NB4 (cell line): ENCODE results near the gene FPR1.
A peak's percentile ranks its signal among the peaks of the same experiment; 100 is the strongest.

ENCODE experiments used
- CTCF ChIP-seq: IDR thresholded peaks from one replicate; pipeline ENCODE4 v1.5.1; 2012; ENCODE audit warnings: low read depth, low read length
- MAX ChIP-seq: IDR thresholded peaks from 2 replicates; pipeline ENCODE4 v1.6.1; 2011; ENCODE audit warnings: low read depth, low read length
- POLR2A ChIP-seq: IDR thresholded peaks from 2 replicates; pipeline ENCODE4 v1.6.1; 2011; ENCODE audit warnings: mild to moderate bottlenecking; ENCODE audit not compliant: insufficient read length; ENCODE audit errors: extremely low read depth

- peak; percentile 55 for TF ChIP-seq CTCF
- peak; percentile 38; the same call in 1 of the 2 replicates for TF ChIP-seq MAX
- TF ChIP-seq POLR2A, result no peak
Measured at GRCh38 chr19:51777570-51778462, 26.1 kb upstream of the FPR1 start.
